HepG2 (cell line): ENCODE measurements around the gene CHD9. TPM values are rescaled to one million over a fixed set of nuclear protein-coding genes. Genes with fewer than 3 reads are reported as not detected.

Experiments
- ARNT ChIP-seq: fragments of 450-650 bp; IDR thresholded peaks from 2 replicates; pipeline ENCODE4 v1.6.1; 2017
- ARNTL ChIP-seq: sonication (generic); formaldehyde crosslinking; IDR thresholded peaks from 2 replicates; pipeline ENCODE4 v1.4.0; 2020; ENCODE audit warnings: mild to moderate bottlenecking, missing genetic modification reagents
- ATF7-NPFF ChIP-seq: sonication (generic); formaldehyde crosslinking; IDR thresholded peaks from 2 replicates; pipeline ENCODE4 v1.8.1; 2023; ENCODE audit warnings: mild to moderate bottlenecking, low read depth, missing genetic modification reagents, moderate library complexity
- FOXJ3 ChIP-seq: sonication (generic); formaldehyde crosslinking; IDR thresholded peaks from 2 replicates; pipeline ENCODE4 v1.4.0; 2020; ENCODE audit warnings: missing genetic modification reagents, mild to moderate bottlenecking, borderline replicate concordance
- FOXP1 ChIP-seq, 2 experiments: fragments of 450-650 bp in 1 of 2; IDR thresholded peaks; 2 replicates each; pipeline ENCODE4 v1.6.1; 2017 to 2018; ENCODE audit warnings: antibody characterized with exemption in 1 of 2
- MAZ ChIP-seq, 2 experiments: sonication (generic) in 1 of 2; formaldehyde crosslinking in 1 of 2; IDR thresholded peaks; 2 replicates each; pipeline versions ENCODE4 v1.5.0 to v1.6.1; 2012 to 2020; ENCODE audit warnings: low read depth in 2 of 2, mild to moderate bottlenecking in 2 of 2, borderline replicate concordance in 1 of 2, improper control_type of control experiment in 1 of 2, low read length in 1 of 2, missing genetic modification reagents in 1 of 2, moderate library complexity in 1 of 2
- NPAS2 ChIP-seq: sonication (generic); formaldehyde crosslinking; IDR thresholded peaks from 2 replicates; pipeline ENCODE4 v1.8.0; 2022; ENCODE audit warnings: mild to moderate bottlenecking, missing genetic modification reagents, borderline replicate concordance
- NR1H2 ChIP-seq: sonication (generic); formaldehyde crosslinking; IDR thresholded peaks from 2 replicates; pipeline ENCODE4 v1.8.1; 2022; ENCODE audit warnings: low read depth, missing genetic modification reagents, borderline replicate concordance
- PPARG ChIP-seq: conservative IDR thresholded peaks from 2 replicates; pipeline ENCODE4 v1.6.1; 2016; ENCODE audit warnings: missing biosample characterization, missing genetic modification reagents
- RXRB ChIP-seq: IDR thresholded peaks from 2 replicates; pipeline ENCODE4 v1.6.1; 2016; ENCODE audit warnings: borderline replicate concordance, missing genetic modification reagents, missing compliant biosample characterization
- TAF15 ChIP-seq: fragments of 200-400 bp; formaldehyde crosslinking; IDR thresholded peaks from one replicate; pipeline ENCODE4 v1.6.1; 2018; ENCODE audit warnings: mild to moderate bottlenecking, low read depth, low read length; ENCODE audit not compliant: poor library complexity, severe bottlenecking
- TARDBP ChIP-seq: sonication (generic); formaldehyde crosslinking; IDR thresholded peaks from 2 replicates; pipeline ENCODE4 v1.8.0; 2022; ENCODE audit warnings: mild to moderate bottlenecking, missing genetic modification reagents
- TBX2 ChIP-seq: sonication (generic); formaldehyde crosslinking; IDR thresholded peaks from 2 replicates; pipeline ENCODE4 v1.5.0; 2020; ENCODE audit warnings: missing genetic modification reagents, mild to moderate bottlenecking, borderline replicate concordance
- ZBTB39 ChIP-seq: sonication (generic); formaldehyde crosslinking; IDR thresholded peaks from 2 replicates; pipeline ENCODE4 v1.5.0; 2020; ENCODE audit warnings: missing genetic modification reagents
- ZNF260 ChIP-seq: sonication (generic); formaldehyde crosslinking; IDR thresholded peaks from 2 replicates; pipeline ENCODE4 v1.4.0; 2020; ENCODE audit warnings: missing genetic modification reagents, low read depth, mild to moderate bottlenecking, borderline replicate concordance
- ZNF282 ChIP-seq: fragments of 450-650 bp; IDR thresholded peaks from 2 replicates; pipeline ENCODE4 v1.6.1; 2018; ENCODE audit not compliant: partially characterized antibody
- ZNF362 ChIP-seq: sonication (generic); formaldehyde crosslinking; IDR thresholded peaks from 2 replicates; pipeline ENCODE4 v1.4.0; 2020; ENCODE audit warnings: missing genetic modification reagents, mild to moderate bottlenecking, borderline replicate concordance
- ZNF451 ChIP-seq: sonication (generic); formaldehyde crosslinking; IDR thresholded peaks from 2 replicates; pipeline ENCODE4 v1.5.0; 2020; ENCODE audit warnings: mild to moderate bottlenecking, missing genetic modification reagents
- ZNF501 ChIP-seq: sonication (generic); formaldehyde crosslinking; IDR thresholded peaks from 2 replicates; pipeline ENCODE4 v1.5.1; 2020; ENCODE audit warnings: mild to moderate bottlenecking, moderate library complexity, missing genetic modification reagents
- ZNF512 ChIP-seq: sonication (generic); formaldehyde crosslinking; IDR thresholded peaks from 2 replicates; pipeline ENCODE4 v1.4.0; 2020; ENCODE audit warnings: mild to moderate bottlenecking, missing genetic modification reagents
- ZNF557 ChIP-seq: sonication (generic); formaldehyde crosslinking; IDR thresholded peaks from 2 replicates; pipeline ENCODE4 v1.4.0; 2020; ENCODE audit warnings: missing genetic modification reagents
- ZNF770 ChIP-seq: sonication (generic); formaldehyde crosslinking; IDR thresholded peaks from 2 replicates; pipeline ENCODE4 v1.5.0; 2020; ENCODE audit warnings: mild to moderate bottlenecking, missing genetic modification reagents
- polyA plus RNA-seq, 8 experiments: library from polyadenylated mRNA; depleted of rRNA in 3 of 8; stranded (reverse) in 7 of 8; unstranded in 1 of 8; fragments of >200 nt; fragmentation: Illumina TruSeq in 4 of 8; extraction: Trizol in 4 of 8; gene quantifications; 2 replicates each; pipeline versions ENCODE4 v1.2.1 to v1.2.3, GENCODE V29; 2011 to 2016; ENCODE audit warnings: low read depth in 4 of 8, missing spikeins in 1 of 8, mixed read lengths in 1 of 8; ENCODE audit not compliant: insufficient read depth in 1 of 8
- total RNA-seq, 5 experiments: library from RNA; depleted of rRNA; stranded (reverse); fragments of >200 nt; fragmentation: Illumina TruSeq; extraction: Trizol; gene quantifications; 2 replicates each; pipeline ENCODE4 v1.2.3, GENCODE V29; 2016; ENCODE audit warnings: low read depth in 1 of 5

Gene CHD9
- total and polyA plus RNA-seq, 2 of the 13 experiments (the other 11 are each of a cell fraction or from before 2014, with no cell fraction given), result 23.4 to 27.7 TPM

- no peak for TF ChIP-seq ZNF362 (CRISPR knock-in tag)
- no peak for TF ChIP-seq PPARG
- TF ChIP-seq NR1H2 (CRISPR knock-in tag), result no peak
- TF ChIP-seq RXRB, result no peak
- no peak for TF ChIP-seq NPAS2 (CRISPR knock-in tag)
- TF ChIP-seq ARNTL (CRISPR knock-in tag), result no peak
- TF ChIP-seq ZNF282, result no peak
- no peak for TF ChIP-seq TARDBP
- TF ChIP-seq ZNF451, result 0 out of 2 replicates have a peak, but pooled peaks have one; percentile 36
- no peak for TF ChIP-seq TAF15
- peak; percentile 68; the same call in 1 of the 2 replicates for TF ChIP-seq ZBTB39 (CRISPR knock-in tag)
- no peak for TF ChIP-seq MAZ (IDR thresholded peaks at IDR 0.05; ENCODE audit: borderline replicate concordance, low read depth, low read length)
- no peak for TF ChIP-seq MAZ (CRISPR knock-in tag; IDR thresholded peaks at IDR 0.05; ENCODE audit: low read depth)
- no peak for TF ChIP-seq ARNT
- TF ChIP-seq FOXJ3 (CRISPR knock-in tag), result no peak
- TF ChIP-seq ZNF260 (CRISPR knock-in tag), result no peak
- no peak for TF ChIP-seq ZNF512 (CRISPR knock-in tag)
- no peak for TF ChIP-seq FOXP1 (IDR thresholded peaks at IDR 0.05)
- TF ChIP-seq FOXP1 (CRISPR knock-in tag; IDR thresholded peaks at IDR 0.05), result no peak; the same call in 1 of the 2 replicates
- TF ChIP-seq ZNF557 (CRISPR knock-in tag), result 0 out of 2 replicates have a peak, but pooled peaks have one; percentile 9
- no peak for TF ChIP-seq ZNF501 (CRISPR knock-in tag)
- TF ChIP-seq TBX2 (CRISPR knock-in tag), result peak; percentile 7; the same call in 1 of the 2 replicates
- TF ChIP-seq ATF7-NPFF (CRISPR knock-in tag), result no peak
- TF ChIP-seq ZNF770 (CRISPR knock-in tag), result peak; percentile 80
Measured at GRCh38 chr16:53055541-53056391, 975 bp downstream of the CHD9 start (continued).
